SIG-M5 treated with dmso at 0.1 percent for 504 hours (cell line): ENCODE measurements around the gene CALD1.

Experiments
- DNase-seq: peaks from one replicate; lab custom pipeline; 2025; ENCODE audit not compliant: unreplicated experiment; lab: John Stamatoyannopoulos, UW

CALD1 gene

GRCh38 chr7:134991469-134992339 lies 212.3 kb downstream of the CALD1 start:
- no peak for DNase-seq

GRCh38 chr7:134992626-134993179 lies 213.3 kb downstream of the CALD1 start:
- DNase-seq, result no peak

GRCh38 chr7:134993877-134994456 lies 214.5 kb downstream of the CALD1 start:
- no peak for DNase-seq

GRCh38 chr7:134995239-134996096 lies 216.0 kb downstream of the CALD1 start:
- no peak for DNase-seq

GRCh38 chr7:134996097-134996550 lies 216.7 kb downstream of the CALD1 start:
- DNase-seq, result no peak

- no peak for DNase-seq
These were observed 217.9 kb downstream of the CALD1 start for GRCh38 chr7:134997214-134997885.

GRCh38 chr7:134999136-134999535 lies 219.7 kb downstream of the CALD1 start:
- DNase-seq, result no peak

- DNase-seq, result no peak
These were observed 222.1 kb downstream of the CALD1 start for GRCh38 chr7:135001390-135002165.

- DNase-seq, result no peak
These were observed 232.8 kb downstream of the CALD1 start for GRCh38 chr7:135012229-135012628.
